Endothelial cell of umbilical vein (primary cell): ENCODE data around the gene SLC25A13. TPM values are rescaled to one million over a fixed set of nuclear protein-coding genes. Genes with fewer than 3 reads are reported as not detected.

ENCODE experiments used
- BruUV-seq: library from RNA; stranded (reverse); fragments of 400-500 nt; replicated peaks from 2 replicates; lab custom pipeline; 2021; lab: Mats Ljungman, UMichigan
- CTCF ChIA-PET: fragments of 300-600, 350-600 bp; sonication (Branson Sonifier 250); formaldehyde crosslinking; loops from one replicate; lab custom pipeline; 2021; ENCODE audit warnings: antibody characterized with exemption, inconsistent platforms; lab: Charles Lee
- POLR2A ChIA-PET: fragments of 300-600, 350-600 bp; sonication (Branson Sonifier 250); formaldehyde crosslinking; loops from one replicate; lab custom pipeline; 2021; ENCODE audit warnings: antibody characterized with exemption, inconsistent platforms; lab: Charles Lee
- DNase-seq: peaks from one replicate; pipeline ENCODE4 v3.0.0-alpha.2; 2011; ENCODE audit warnings: low read depth, low spot score
- FAIRE-seq: peaks from 2 replicates; lab custom pipeline; 2011; peaks lifted over from hg19 to GRCh38; lab: Jason Lieb, UNC
- H2AFZ ChIP-seq: 2 replicates; pipeline ENCODE4 v1.6.0; 2012; ENCODE audit warnings: low read depth, low read length, control low read depth, inconsistent platforms
- H3K27ac ChIP-seq: 2 replicates; pipeline ENCODE4 v1.5.1; 2011; ENCODE audit warnings: low read depth, mild to moderate bottlenecking, control low read depth, low read length, moderate library complexity; ENCODE audit not compliant: insufficient read depth
- H3K27me3 ChIP-seq, 2 experiments: 2 replicates each; pipeline versions ENCODE4 v1.6.0 to v1.6.1; 2011; ENCODE audit warnings: low read length in 2 of 2, mixed read lengths in 1 of 2; ENCODE audit not compliant: control insufficient read depth in 2 of 2, insufficient read depth in 2 of 2
- H3K36me3 ChIP-seq, 2 experiments: 2 replicates in 1 of 2; 3 replicates in 1 of 2; pipeline ENCODE4 v1.5.1; 2011; ENCODE audit warnings: low read length in 2 of 2, mild to moderate bottlenecking in 1 of 2, moderate library complexity in 1 of 2; ENCODE audit not compliant: control insufficient read depth in 2 of 2, insufficient read depth in 2 of 2; ENCODE audit errors: extremely low read depth in 1 of 2
- H3K4me1 ChIP-seq: 3 replicates; pipeline ENCODE4 v1.5.1; 2011; ENCODE audit warnings: mild to moderate bottlenecking, low read length; ENCODE audit not compliant: control insufficient read depth, insufficient read depth; ENCODE audit errors: extremely low read depth
- H3K4me2 ChIP-seq: 2 replicates; pipeline ENCODE4 v1.6.1; 2011; ENCODE audit warnings: low read length, control low read depth, mixed read lengths; ENCODE audit not compliant: insufficient read depth
- H3K4me3 ChIP-seq, 3 experiments: fragments of 200-600 bp in 1 of 3; sonication (generic), shearing (Covaris generic) in 1 of 3; replicated peaks in 1 of 3; 2 replicates each; pipeline ENCODE4 v1.5.1; 2011 to 2016; ENCODE audit warnings: control low read depth in 3 of 3, low read length in 3 of 3, mild to moderate bottlenecking in 2 of 3, inconsistent platforms in 1 of 3, low read depth in 1 of 3, moderate library complexity in 1 of 3; ENCODE audit not compliant: insufficient read depth in 1 of 3
- H3K79me2 ChIP-seq: 2 replicates; pipeline ENCODE4 v1.6.0; 2012; ENCODE audit warnings: low read length, inconsistent platforms; ENCODE audit not compliant: control insufficient read depth, insufficient read depth
- H3K9ac ChIP-seq: replicated peaks from 2 replicates; pipeline ENCODE3; 2011; ENCODE audit warnings: low read length, control low read depth; ENCODE audit not compliant: insufficient read depth; ENCODE audit errors: extremely low read depth
- H3K9me1 ChIP-seq: replicated peaks from 3 replicates; pipeline ENCODE4 v1.6.0; 2011; ENCODE audit warnings: mild to moderate bottlenecking, low read length; ENCODE audit not compliant: control insufficient read depth, insufficient read depth; ENCODE audit errors: extremely low read depth
- H3K9me3 ChIP-seq: replicated peaks from 2 replicates; pipeline ENCODE4 v1.5.1; 2012; ENCODE audit warnings: low read length, inconsistent platforms; ENCODE audit not compliant: control insufficient read depth, insufficient read depth
- H4K20me1 ChIP-seq: replicated peaks from 2 replicates; pipeline ENCODE3; 2011; ENCODE audit warnings: mild to moderate bottlenecking, low read length; ENCODE audit not compliant: control insufficient read depth, insufficient read depth; ENCODE audit errors: extremely low read depth
- EZH2 ChIP-seq: IDR thresholded peaks from 2 replicates; pipeline ENCODE4 v1.6.1; 2012; ENCODE audit warnings: borderline replicate concordance, low read depth, mild to moderate bottlenecking, moderate library complexity, low read length, inconsistent platforms; ENCODE audit not compliant: severe bottlenecking
- FOS ChIP-seq: IDR thresholded peaks from 2 replicates; pipeline ENCODE4 v1.6.1; 2011; ENCODE audit warnings: mild to moderate bottlenecking, low read length, moderate library complexity, borderline replicate concordance; ENCODE audit not compliant: insufficient read depth
- GATA2 ChIP-seq: IDR thresholded peaks from 2 replicates; pipeline ENCODE4 v1.7.0; 2011; ENCODE audit warnings: low read depth, mild to moderate bottlenecking, moderate library complexity, mixed read lengths, low read length; ENCODE audit not compliant: insufficient read length, insufficient read depth
- JUN ChIP-seq: IDR thresholded peaks from 2 replicates; pipeline ENCODE4 v1.6.1; 2011; ENCODE audit warnings: borderline replicate concordance, low read depth; ENCODE audit not compliant: insufficient read length, insufficient read depth
- MAX ChIP-seq: IDR thresholded peaks from 2 replicates; pipeline ENCODE4 v1.6.1; 2011; ENCODE audit not compliant: insufficient read depth, insufficient read length
- MYC ChIP-seq: IDR thresholded peaks from one replicate; pipeline ENCODE4 v1.6.1; 2011; ENCODE audit warnings: mild to moderate bottlenecking, low read depth, low read length
- POLR2A ChIP-seq: IDR thresholded peaks from 2 replicates; pipeline ENCODE4 v1.6.1; 2012; ENCODE audit warnings: low read depth, mild to moderate bottlenecking, control low read depth, low read length
- POLR2AphosphoS5 ChIP-seq: IDR thresholded peaks from 2 replicates; pipeline ENCODE4 v1.6.1; 2012; ENCODE audit warnings: low read depth, mild to moderate bottlenecking, control low read depth, low read length, moderate library complexity; ENCODE audit not compliant: insufficient read depth
- dilution Hi-C: fragments of 300-500 bp; cut with MboI; formaldehyde crosslinking; loops from one replicate; pipeline ENCODE4 v1.15.0; 2019; ENCODE audit warnings: low sequenced_read_pairs; ENCODE audit not compliant: extremely low pct_ligation_motif_present
- intact Hi-C: fragments of 100-400 bp; cut with micrococcal nuclease; formaldehyde crosslinking; loops from one replicate; pipeline ENCODE4 v1.10.0; 2022
- polyA plus RNA-seq, 4 experiments: library from polyadenylated mRNA; depleted of rRNA in 3 of 4; stranded (reverse) in 3 of 4; unstranded in 1 of 4; fragments of >200 nt; gene quantifications; 2 replicates each; pipeline versions ENCODE4 v1.2.1 to v1.2.3, GENCODE V29; 2011 to 2012; ENCODE audit warnings: missing spikeins in 1 of 4
- total RNA-seq: library from RNA; stranded (reverse); gene quantifications from 2 replicates; pipeline ENCODE4 v1.2.3, GENCODE V29; 2021
- TF ChIP-seq, protein P1 (sequence below), 2 donors: IDR thresholded peaks; 1 replicate in 1 of 2; 2 replicates in 1 of 2; pipeline ENCODE4 v1.5.1; 2011; ENCODE audit warnings: low read length in 2 of 2, mild to moderate bottlenecking in 2 of 2, moderate library complexity in 2 of 2, control low read depth in 1 of 2, inconsistent platforms in 1 of 2, low read depth in 1 of 2; ENCODE audit not compliant: insufficient read depth in 1 of 2; ENCODE audit errors: extremely low read depth in 1 of 2

SLC25A13 gene
- total and polyA plus RNA-seq, 2 donors (not counting 3 experiments of a cell fraction or from before 2014, with no cell fraction given): 13.2 to 34.4 TPM

GRCh38 chr7:96212474-96212873, 109.4 kb downstream of the SLC25A13 start:
- Histone ChIP-seq H3K9me1 (no peaks in the 10 kb centered on the region), H3K36me3 (no peaks in the 10 kb centered on the region), H3K79me2 (no peaks in the 10 kb centered on the region), H3K27ac (no peak overlapping the region), H4K20me1 (no peaks in the 10 kb centered on the region), H3K4me2 (no peak overlapping the region), H3K9me3 (no peaks in the 10 kb centered on the region), H3K4me1 (no peaks in the 10 kb centered on the region), H3K9ac (no peak overlapping the region), H2AFZ (no peak overlapping the region), H3K27me3 (no peaks in the 10 kb centered on the region), H3K4me3 (no peak overlapping the region)
- POLR2A ChIA-PET: no interaction called here
- FAIRE-seq: no peak
- no TSS peak for BruUV-seq
- TF ChIP-seq POLR2A (no peak), FOS (no peak), JUN (no peak), MAX (no peak)
- intact Hi-C loops: no loop called here
- no peak for DNase-seq
- CTCF ChIA-PET: interaction anchor here (0.9 kb wide), 1 partner anchor 137 kb away, joined by 3 read pairs; no protein-coding TSS in a partner anchor
- dilution Hi-C loops: no loop called here

GRCh38 chr7:96211954-96212353, 109.9 kb downstream of the SLC25A13 start:
- Histone ChIP-seq H3K9me3 (no peaks in the 10 kb centered on the region), H3K9ac (no peak overlapping the region), H3K79me2 (no peaks in the 10 kb centered on the region), H3K27me3 (no peaks in the 10 kb centered on the region), H2AFZ (no peak overlapping the region), H3K4me1 (no peaks in the 10 kb centered on the region), H3K4me2 (no peak overlapping the region), H3K4me3 (no peak overlapping the region), H4K20me1 (no peaks in the 10 kb centered on the region), H3K9me1 (no peaks in the 10 kb centered on the region), H3K36me3 (no peaks in the 10 kb centered on the region), H3K27ac (no peak overlapping the region)
- dilution Hi-C loops (no loop called here), intact Hi-C loops (no loop called here)
- FAIRE-seq: no peak
- CTCF ChIA-PET: interaction anchor here (0.9 kb wide), 1 partner anchor 137 kb away, joined by 3 read pairs; no protein-coding TSS in a partner anchor
- POLR2A ChIA-PET: no interaction called here
- no peak for DNase-seq
- no TSS peak for BruUV-seq
- TF ChIP-seq POLR2AphosphoS5 (no peak), EZH2 (no peak), POLR2A (no peak), JUN (no peak), FOS (no peak), MAX (no peak), MYC (no peak), GATA2 (no peak)
- TF ChIP-seq, protein P1, sequence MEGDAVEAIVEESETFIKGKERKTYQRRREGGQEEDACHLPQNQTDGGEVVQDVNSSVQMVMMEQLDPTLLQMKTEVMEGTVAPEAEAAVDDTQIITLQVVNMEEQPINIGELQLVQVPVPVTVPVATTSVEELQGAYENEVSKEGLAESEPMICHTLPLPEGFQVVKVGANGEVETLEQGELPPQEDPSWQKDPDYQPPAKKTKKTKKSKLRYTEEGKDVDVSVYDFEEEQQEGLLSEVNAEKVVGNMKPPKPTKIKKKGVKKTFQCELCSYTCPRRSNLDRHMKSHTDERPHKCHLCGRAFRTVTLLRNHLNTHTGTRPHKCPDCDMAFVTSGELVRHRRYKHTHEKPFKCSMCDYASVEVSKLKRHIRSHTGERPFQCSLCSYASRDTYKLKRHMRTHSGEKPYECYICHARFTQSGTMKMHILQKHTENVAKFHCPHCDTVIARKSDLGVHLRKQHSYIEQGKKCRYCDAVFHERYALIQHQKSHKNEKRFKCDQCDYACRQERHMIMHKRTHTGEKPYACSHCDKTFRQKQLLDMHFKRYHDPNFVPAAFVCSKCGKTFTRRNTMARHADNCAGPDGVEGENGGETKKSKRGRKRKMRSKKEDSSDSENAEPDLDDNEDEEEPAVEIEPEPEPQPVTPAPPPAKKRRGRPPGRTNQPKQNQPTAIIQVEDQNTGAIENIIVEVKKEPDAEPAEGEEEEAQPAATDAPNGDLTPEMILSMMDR (IDR thresholded peaks at IDR 0.05; ENCODE audit: extremely low read depth in 1 of 2, insufficient read depth in 1 of 2, low read depth in 1 of 2, low read length in 2 of 2): no peak
